NCI-H2227 treated with DMSO at 0.1 percent for 48 hours (cell line): ENCODE data around the gene TM4SF20.
"Not testable (repeated sequence)": the region's sequence is repeated elsewhere in the genome, so short reads cannot be mapped to it uniquely, and the experiment has no call there.

Source experiments
- DNase-seq: peaks from one replicate; lab custom pipeline; 2025; lab: John Stamatoyannopoulos, UW

The TM4SF20 gene

GRCh38 chr2:227398684-227399670 lies 19.9 kb upstream of the TM4SF20 start:
- DNase-seq: no peak

GRCh38 chr2:227397562-227397961 lies 18.5 kb upstream of the TM4SF20 start:
- no peak for DNase-seq

- no peak for DNase-seq
Observed at GRCh38 chr2:227395556-227395955, 16.4 kb upstream of the TM4SF20 start.

GRCh38 chr2:227394401-227394800 lies 15.3 kb upstream of the TM4SF20 start:
- no peak for DNase-seq

GRCh38 chr2:227390468-227391256 lies 11.6 kb upstream of the TM4SF20 start:
- no peak for DNase-seq

GRCh38 chr2:227389661-227390060 lies 10.6 kb upstream of the TM4SF20 start:
- no peak for DNase-seq

- no peak for DNase-seq
Observed at GRCh38 chr2:227389231-227389630, 10.1 kb upstream of the TM4SF20 start.

GRCh38 chr2:227388537-227389011 lies 9.5 kb upstream of the TM4SF20 start:
- no peak for DNase-seq

- DNase-seq: not testable (repeated sequence)
Observed at GRCh38 chr2:227387583-227387982, 8.5 kb upstream of the TM4SF20 start, which contains the start of gene SCYGR1. Gene SCYGR1 (minus strand): TSS chr2:227387949. CDS start chr2:227387949, 0 bp downstream.

GRCh38 chr2:227386630-227387029 lies 7.5 kb upstream of the TM4SF20 start:
- DNase-seq: no peak

- DNase-seq: no peak
Observed at GRCh38 chr2:227383686-227384085, 4.6 kb upstream of the TM4SF20 start.

- not testable (repeated sequence) for DNase-seq
Observed at GRCh38 chr2:227382241-227382835, 3.2 kb upstream of the TM4SF20 start.

GRCh38 chr2:227378371-227378782 lies 729 bp downstream of the TM4SF20 start:
- DNase-seq: no peak

GRCh38 chr2:227377467-227378351 lies 1.4 kb downstream of the TM4SF20 start:
- DNase-seq: no peak

GRCh38 chr2:227376656-227377396 lies 2.3 kb downstream of the TM4SF20 start:
- no peak for DNase-seq

- no peak for DNase-seq
Observed at GRCh38 chr2:227374158-227374557, 4.9 kb downstream of the TM4SF20 start.

GRCh38 chr2:227373389-227373788 lies 5.7 kb downstream of the TM4SF20 start:
- no peak for DNase-seq

GRCh38 chr2:227370791-227371312 lies 8.3 kb downstream of the TM4SF20 start:
- DNase-seq: no peak

GRCh38 chr2:227370092-227370491 lies 9.0 kb downstream of the TM4SF20 start:
- no peak for DNase-seq

GRCh38 chr2:227368574-227368973 lies 10.5 kb downstream of the TM4SF20 start:
- no peak for DNase-seq
